ENCODE data around the gene TMPRSS9. TPM values are rescaled to one million over a fixed set of nuclear protein-coding genes. Genes with fewer than 3 reads are reported as not detected.

TMPRSS9 gene
- polyA plus RNA-seq, 1 donor from 2014 or later = not detected

GRCh38 chr19:2460245-2460644, 100.2 kb downstream of the TMPRSS9 start:
- Histone ChIP-seq H3K4me2 (ENCODE audit: low read length) (no peak overlapping the region), H3K79me2 (replicated peaks; ENCODE audit: insufficient read depth, low read length) (peaks cover 14% of the 10 kb centered on the region), H3F3A (ENCODE audit: insufficient read depth, low read length, poor library complexity, severe bottlenecking) (no peaks in the 10 kb centered on the region), H3K27ac (ENCODE audit: low read length) (no peak overlapping the region), H2AFZ (ENCODE audit: low read depth, low read length) (no peak overlapping the region), H3K36me3 (ENCODE audit: insufficient read depth, low read length) (no peaks in the 10 kb centered on the region), H3K9me2 (ENCODE audit: insufficient read depth, low read length) (no peaks in the 10 kb centered on the region), H3K27me3 (ENCODE audit: insufficient read depth, low read depth, low read length) (peaks cover 19% of the 10 kb centered on the region), H3K9me3 (ENCODE audit: low read length) (no peaks in the 10 kb centered on the region), H4K20me1 (ENCODE audit: insufficient read depth) (no peaks in the 10 kb centered on the region), H3K4me3 (ENCODE audit: low read length) (no peak overlapping the region), H3K9ac (ENCODE audit: low read length) (no peak overlapping the region)
- TF ChIP-seq SMC3 (conservative IDR thresholded peaks at IDR 0.05; ENCODE audit: poor library complexity) = no peak
- TF ChIP-seq REST (IDR thresholded peaks at IDR 0.05; ENCODE audit: borderline replicate concordance) = no peak
- no peak for TF ChIP-seq POLR2AphosphoS5 (IDR thresholded peaks at IDR 0.05)
- no peak for TF ChIP-seq RAD21 (conservative IDR thresholded peaks at IDR 0.05)
- TF ChIP-seq MXI1 (conservative IDR thresholded peaks at IDR 0.05; ENCODE audit: poor library complexity, severe bottlenecking) = no peak
- no peak for TF ChIP-seq CTCF (IDR thresholded peaks at IDR 0.05; ENCODE audit: poor library complexity, severe bottlenecking)
- TF ChIP-seq EZH2 (IDR thresholded peaks at IDR 0.05; ENCODE audit: borderline replicate concordance, insufficient read depth, low read length, poor library complexity, severe bottlenecking) = no peak
- no peak for TF ChIP-seq EP300 (conservative IDR thresholded peaks at IDR 0.05; ENCODE audit: poor library complexity, severe bottlenecking)
- TF ChIP-seq TAF1 (IDR thresholded peaks at IDR 0.05; ENCODE audit: low read depth) = no peak

- H3K9me2 ChIP-seq (ENCODE audit: insufficient read depth, low read length) = no peaks in the 10 kb centered on the region
- H3K27me3 ChIP-seq (ENCODE audit: insufficient read depth, low read depth, low read length) = peaks cover 19% of the 10 kb centered on the region
- no peak overlapping the region for H3K4me2 ChIP-seq (ENCODE audit: low read length)
- no peaks in the 10 kb centered on the region for H3K36me3 ChIP-seq (ENCODE audit: insufficient read depth, low read length)
- H3K27ac ChIP-seq (ENCODE audit: low read length) = no peak overlapping the region
- H2AFZ ChIP-seq (ENCODE audit: low read depth, low read length) = no peak overlapping the region
- H4K20me1 ChIP-seq (ENCODE audit: insufficient read depth) = no peaks in the 10 kb centered on the region
- TF ChIP-seq RAD21 (conservative IDR thresholded peaks at IDR 0.05) (no peak), POLR2AphosphoS5 (IDR thresholded peaks at IDR 0.05) (no peak), REST (IDR thresholded peaks at IDR 0.05; ENCODE audit: borderline replicate concordance) (no peak), TAF1 (IDR thresholded peaks at IDR 0.05; ENCODE audit: low read depth) (no peak), EZH2 (IDR thresholded peaks at IDR 0.05; ENCODE audit: borderline replicate concordance, insufficient read depth, low read length, poor library complexity, severe bottlenecking) (no peak), EP300 (conservative IDR thresholded peaks at IDR 0.05; ENCODE audit: poor library complexity, severe bottlenecking) (no peak), CTCF (IDR thresholded peaks at IDR 0.05; ENCODE audit: poor library complexity, severe bottlenecking) (no peak), SMC3 (conservative IDR thresholded peaks at IDR 0.05; ENCODE audit: poor library complexity) (no peak), MXI1 (conservative IDR thresholded peaks at IDR 0.05; ENCODE audit: poor library complexity, severe bottlenecking) (no peak)
- H3K9ac ChIP-seq (ENCODE audit: low read length) = no peak overlapping the region
- H3K4me3 ChIP-seq (ENCODE audit: low read length) = peak overlapping the region; percentile 48
- no peaks in the 10 kb centered on the region for H3K79me2 ChIP-seq (replicated peaks; ENCODE audit: insufficient read depth, low read length)
- no peaks in the 10 kb centered on the region for H3K9me3 ChIP-seq (ENCODE audit: low read length)
- no peaks in the 10 kb centered on the region for H3F3A ChIP-seq (ENCODE audit: insufficient read depth, low read length, poor library complexity, severe bottlenecking)
These were observed 101.9 kb downstream of the TMPRSS9 start for GRCh38 chr19:2461751-2462634.

Measured in neural cell (in vitro differentiated cells).